ENCODE results near the gene PPM1B.

DNA sequence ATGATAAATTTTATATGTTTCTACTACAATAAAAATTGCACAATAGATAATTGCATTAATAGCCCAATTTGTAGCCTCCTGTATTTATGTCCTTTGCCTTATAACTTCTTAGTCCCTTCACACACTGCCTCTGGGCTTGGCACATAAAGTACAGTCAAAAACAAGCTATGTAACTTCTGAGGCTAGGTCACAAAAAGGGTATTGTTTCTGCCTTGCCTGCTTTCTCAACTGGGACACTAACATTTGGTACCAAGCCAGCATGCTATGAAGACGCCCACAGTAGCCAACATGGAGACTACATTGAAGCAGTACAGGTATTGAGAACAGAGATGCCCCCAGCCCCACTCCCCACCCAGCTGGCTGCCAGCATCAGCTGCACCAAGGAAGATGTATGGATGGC is 101.2 kb downstream of the PPM1B start:
- TF ChIP-seq, protein P1, sequence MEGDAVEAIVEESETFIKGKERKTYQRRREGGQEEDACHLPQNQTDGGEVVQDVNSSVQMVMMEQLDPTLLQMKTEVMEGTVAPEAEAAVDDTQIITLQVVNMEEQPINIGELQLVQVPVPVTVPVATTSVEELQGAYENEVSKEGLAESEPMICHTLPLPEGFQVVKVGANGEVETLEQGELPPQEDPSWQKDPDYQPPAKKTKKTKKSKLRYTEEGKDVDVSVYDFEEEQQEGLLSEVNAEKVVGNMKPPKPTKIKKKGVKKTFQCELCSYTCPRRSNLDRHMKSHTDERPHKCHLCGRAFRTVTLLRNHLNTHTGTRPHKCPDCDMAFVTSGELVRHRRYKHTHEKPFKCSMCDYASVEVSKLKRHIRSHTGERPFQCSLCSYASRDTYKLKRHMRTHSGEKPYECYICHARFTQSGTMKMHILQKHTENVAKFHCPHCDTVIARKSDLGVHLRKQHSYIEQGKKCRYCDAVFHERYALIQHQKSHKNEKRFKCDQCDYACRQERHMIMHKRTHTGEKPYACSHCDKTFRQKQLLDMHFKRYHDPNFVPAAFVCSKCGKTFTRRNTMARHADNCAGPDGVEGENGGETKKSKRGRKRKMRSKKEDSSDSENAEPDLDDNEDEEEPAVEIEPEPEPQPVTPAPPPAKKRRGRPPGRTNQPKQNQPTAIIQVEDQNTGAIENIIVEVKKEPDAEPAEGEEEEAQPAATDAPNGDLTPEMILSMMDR (IDR thresholded peaks at IDR 0.05): no peak
- TF ChIP-seq EP300 (IDR thresholded peaks at IDR 0.05) (no peak), POLR2A (IDR thresholded peaks at IDR 0.05) (no peak)
